Measurements from ENCODE around the gene NOSIP.

Gene NOSIP

GRCh38 chr19:49602806-49603205, 22.4 kb upstream of the NOSIP start:
- in situ Hi-C loops (cut with HindIII; ENCODE audit: low sequenced_read_pairs), result no loop called here
- no peak for DNase-seq (ENCODE audit: low read depth, low spot score)
- TF ChIP-seq CTCF (IDR thresholded peaks at IDR 0.05; ENCODE audit: low read depth, low read length), result no peak
- H3K4me3 ChIP-seq (ENCODE audit: low read depth, low read length), result no peak overlapping the region

- H3K4me3 ChIP-seq (ENCODE audit: low read depth, low read length), result no peak overlapping the region
- no peak for DNase-seq (ENCODE audit: low read depth, low spot score)
- in situ Hi-C loops (cut with HindIII; ENCODE audit: low sequenced_read_pairs), result no loop called here
- TF ChIP-seq CTCF (IDR thresholded peaks at IDR 0.05; ENCODE audit: low read depth, low read length), result no peak
Measured at GRCh38 chr19:49601482-49602038, 21.2 kb upstream of the NOSIP start.

- TF ChIP-seq CTCF (IDR thresholded peaks at IDR 0.05; ENCODE audit: low read depth, low read length), result no peak
- H3K4me3 ChIP-seq (ENCODE audit: low read depth, low read length), result no peak overlapping the region
- in situ Hi-C loops (cut with HindIII; ENCODE audit: low sequenced_read_pairs), result no loop called here
- DNase-seq (ENCODE audit: low read depth, low spot score), result no peak
Measured at GRCh38 chr19:49599378-49600295, 19.3 kb upstream of the NOSIP start.

- no peak for TF ChIP-seq CTCF (IDR thresholded peaks at IDR 0.05; ENCODE audit: low read depth, low read length)
- no peak overlapping the region for H3K4me3 ChIP-seq (ENCODE audit: low read depth, low read length)
- DNase-seq (ENCODE audit: low read depth, low spot score), result no peak
- in situ Hi-C loops (cut with HindIII; ENCODE audit: low sequenced_read_pairs), result no loop called here
Measured at GRCh38 chr19:49597703-49597974, 17.3 kb upstream of the NOSIP start.

- H3K4me3 ChIP-seq (ENCODE audit: low read depth, low read length), result no peak overlapping the region
- in situ Hi-C loops (cut with HindIII; ENCODE audit: low sequenced_read_pairs), result no loop called here
- no peak for TF ChIP-seq CTCF (IDR thresholded peaks at IDR 0.05; ENCODE audit: low read depth, low read length)
- no peak for DNase-seq (ENCODE audit: low read depth, low spot score)
Measured at GRCh38 chr19:49596954-49597702, 16.8 kb upstream of the NOSIP start.

- in situ Hi-C loops (cut with HindIII; ENCODE audit: low sequenced_read_pairs), result no loop called here
- H3K4me3 ChIP-seq (ENCODE audit: low read depth, low read length), result no peak overlapping the region
- no peak for TF ChIP-seq CTCF (IDR thresholded peaks at IDR 0.05; ENCODE audit: low read depth, low read length)
- DNase-seq (ENCODE audit: low read depth, low spot score), result no peak
Measured at GRCh38 chr19:49596407-49596806, 16.1 kb upstream of the NOSIP start.

Measured in astrocyte of the spinal cord (primary cell).